Gastrocnemius medialis (tissue), 4 donors: ENCODE data around the gene SIGLEC8. TPM values are rescaled to one million over a fixed set of nuclear protein-coding genes. Genes with fewer than 3 reads are reported as not detected.

Experiments used
- ATAC-seq, 2 donors: fragments of 150-250 bp; one replicate each; pipeline ENCODE4 v1.9.1; 2016
- DNase-seq, 2 donors: peaks; one replicate each; pipeline ENCODE4 v3.0.0-alpha.2; 2019
- H3K27ac ChIP-seq, 4 donors: fragments of 200-600 bp; sonication (generic); 1 replicate in 1 of 4; 2 replicates in 3 of 4; pipeline ENCODE4 v1.5.1; 2016 to 2018; ENCODE audit warnings: mild to moderate bottlenecking in 2 of 4, moderate library complexity in 1 of 4
- H3K27me3 ChIP-seq, 3 donors: fragments of 200-600 bp; sonication (generic) in 2 of 3; 1 replicate in 1 of 3; 2 replicates in 2 of 3; pipeline versions ENCODE4 v1.5.1 to v1.6.0; 2016 to 2019; ENCODE audit warnings: mild to moderate bottlenecking in 1 of 3, moderate library complexity in 1 of 3
- H3K36me3 ChIP-seq, 2 donors: fragments of 200-600 bp; sonication (generic) in 1 of 2; one replicate each; pipeline ENCODE4 v1.5.1; 2017 to 2018
- H3K4me1 ChIP-seq, 2 donors: fragments of 200-600 bp; sonication (generic) in 1 of 2; one replicate each; pipeline ENCODE4 v1.5.1; 2016 to 2017; ENCODE audit warnings: mild to moderate bottlenecking in 2 of 2
- H3K4me3 ChIP-seq, 4 donors: fragments of 200-600 bp; sonication (generic) in 3 of 4; 1 replicate in 1 of 4; 2 replicates in 3 of 4; pipeline ENCODE4 v1.5.1; 2016 to 2019; ENCODE audit warnings: mild to moderate bottlenecking in 2 of 4
- H3K9me3 ChIP-seq, 3 donors: fragments of 200-600 bp; sonication (generic) in 2 of 3; 1 replicate in 1 of 3; 2 replicates in 2 of 3; pipeline ENCODE4 v1.5.1; 2016 to 2019
- POLR2A ChIP-seq, 2 donors: fragments of 450-650 bp; IDR thresholded peaks; one replicate each; pipeline ENCODE4 v1.6.1; 2017; ENCODE audit warnings: antibody characterized with exemption in 2 of 2, mild to moderate bottlenecking in 2 of 2, moderate library complexity in 2 of 2
- in situ Hi-C, 4 donors: fragments of 200-750 bp; cut with MboI; loops; one replicate each; pipeline versions ENCODE4 v1.15.0 to v1.8.0; 2017; ENCODE audit warnings: low sequenced_read_pairs in 4 of 4
- intact Hi-C: fragments of 100-400 bp; cut with DNase I; formaldehyde crosslinking; loops from one replicate; pipeline ENCODE4 v1.15.1; 2023; ENCODE audit warnings: low total_unique reads
- total RNA-seq, 4 donors: library from RNA; depleted of rRNA; stranded (reverse); fragments of >200 nt; gene quantifications; one replicate each; pipeline versions ENCODE4 v1.1.0 to v1.2.3, GENCODE V29; 2016
- TF ChIP-seq, protein P1 (sequence below), 5 experiments: fragments of 450-650 bp in 3 of 5; fragments of 200-600 bp in 2 of 5; sonication (generic) in 2 of 5; IDR thresholded peaks in 4 of 5; conservative IDR thresholded peaks in 1 of 5; 1 replicate in 4 of 5; 2 replicates in 1 of 5; pipeline ENCODE4 v1.5.1; 2016 to 2019; ENCODE audit warnings: antibody characterized with exemption in 5 of 5, mild to moderate bottlenecking in 3 of 5, moderate library complexity in 3 of 5

SIGLEC8 gene
- total RNA-seq, 4 donors from 2014 or later = 0.13 TPM; not detected in 3

DNA sequence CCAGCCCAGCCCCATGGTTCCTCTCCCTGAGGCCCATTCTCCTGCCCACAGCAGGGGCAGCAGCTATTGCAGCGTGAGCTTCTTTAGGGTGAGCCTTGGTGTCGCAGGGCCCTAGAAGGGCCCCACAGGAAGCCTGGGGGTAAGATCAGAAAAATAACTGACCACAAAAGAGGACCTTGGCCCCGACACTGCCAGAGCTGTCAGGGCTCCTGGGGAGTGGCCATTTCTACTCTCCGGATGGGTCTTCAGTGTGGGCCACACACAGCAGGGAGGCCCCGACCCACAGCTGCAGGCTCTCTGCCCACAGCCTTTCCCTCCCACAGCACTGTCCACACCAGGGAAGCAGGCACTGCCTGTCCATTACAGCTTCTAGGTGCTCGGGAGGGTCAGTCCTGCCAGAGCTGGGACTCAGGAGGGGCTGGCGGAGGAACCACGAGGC, 3.5 kb upstream of the SIGLEC8 start:
- ATAC-seq (no peak), DNase-seq (peak in 1 of 2 donors; percentile 20)
- TF ChIP-seq, protein P1, sequence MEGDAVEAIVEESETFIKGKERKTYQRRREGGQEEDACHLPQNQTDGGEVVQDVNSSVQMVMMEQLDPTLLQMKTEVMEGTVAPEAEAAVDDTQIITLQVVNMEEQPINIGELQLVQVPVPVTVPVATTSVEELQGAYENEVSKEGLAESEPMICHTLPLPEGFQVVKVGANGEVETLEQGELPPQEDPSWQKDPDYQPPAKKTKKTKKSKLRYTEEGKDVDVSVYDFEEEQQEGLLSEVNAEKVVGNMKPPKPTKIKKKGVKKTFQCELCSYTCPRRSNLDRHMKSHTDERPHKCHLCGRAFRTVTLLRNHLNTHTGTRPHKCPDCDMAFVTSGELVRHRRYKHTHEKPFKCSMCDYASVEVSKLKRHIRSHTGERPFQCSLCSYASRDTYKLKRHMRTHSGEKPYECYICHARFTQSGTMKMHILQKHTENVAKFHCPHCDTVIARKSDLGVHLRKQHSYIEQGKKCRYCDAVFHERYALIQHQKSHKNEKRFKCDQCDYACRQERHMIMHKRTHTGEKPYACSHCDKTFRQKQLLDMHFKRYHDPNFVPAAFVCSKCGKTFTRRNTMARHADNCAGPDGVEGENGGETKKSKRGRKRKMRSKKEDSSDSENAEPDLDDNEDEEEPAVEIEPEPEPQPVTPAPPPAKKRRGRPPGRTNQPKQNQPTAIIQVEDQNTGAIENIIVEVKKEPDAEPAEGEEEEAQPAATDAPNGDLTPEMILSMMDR (IDR thresholded peaks at IDR 0.05 in 4 of 5, conservative IDR thresholded peaks at IDR 0.05 in 1 of 5) = no peak
- no peak for TF ChIP-seq POLR2A (IDR thresholded peaks at IDR 0.05)
- H3K4me1 ChIP-seq = no peaks in the 10 kb centered on the region
- intact Hi-C loops (no loop called here), in situ Hi-C loops (loop anchor here in 2 of 4 donors (25.0 kb wide), 1 partner anchor 201 kb away; no protein-coding TSS in a partner anchor)
- no peaks in the 10 kb centered on the region for H3K36me3 ChIP-seq
- H3K4me3 ChIP-seq = no peak overlapping the region
- no peaks in the 10 kb centered on the region for H3K9me3 ChIP-seq
- no peak overlapping the region for H3K27ac ChIP-seq
- H3K27me3 ChIP-seq = peaks cover 4 to 5% (median 4%) of the 10 kb centered on the region in 3 donors

DNA sequence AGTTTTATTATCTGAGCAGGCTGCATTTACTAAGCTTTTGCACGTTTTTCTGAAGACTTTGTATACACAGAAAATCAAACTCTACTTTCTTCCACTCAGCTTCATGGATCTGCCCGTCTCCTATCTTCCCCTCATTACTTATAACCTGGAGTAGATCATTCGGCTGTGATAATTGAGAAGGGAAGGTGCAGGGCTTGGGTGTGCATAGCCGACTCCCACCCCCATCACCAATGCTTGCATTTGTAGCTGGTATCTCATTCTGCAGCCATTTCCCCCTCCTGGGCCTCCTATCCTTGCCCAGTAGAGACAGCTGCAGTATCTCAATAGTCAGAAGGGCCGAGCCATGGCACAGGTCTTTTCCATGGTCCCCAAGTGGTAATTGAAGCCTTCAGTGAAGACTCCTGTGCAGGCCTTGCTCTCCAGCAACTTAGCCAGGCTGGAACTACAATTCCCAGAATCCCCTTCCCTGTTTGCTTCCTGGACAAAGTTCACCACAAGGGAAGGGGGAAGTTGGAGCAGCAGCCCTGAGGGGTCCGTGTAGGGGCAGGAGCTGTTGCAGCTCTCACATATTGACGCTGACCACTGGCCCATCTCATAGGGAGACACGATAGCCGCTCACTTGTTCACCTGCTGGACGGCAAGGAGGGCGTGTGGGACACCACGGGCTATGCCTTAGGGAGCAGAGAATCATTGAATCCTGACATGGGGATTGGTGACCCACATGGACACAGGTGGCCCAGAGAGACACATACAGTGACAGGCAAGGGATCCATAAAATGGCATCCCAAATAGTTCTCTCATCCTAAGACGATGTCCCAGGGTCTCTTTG, 2.1 kb upstream of the SIGLEC8 start:
- Histone ChIP-seq H3K27ac (no peak overlapping the region), H3K4me1 (no peaks in the 10 kb centered on the region), H3K27me3 (peaks cover 4 to 5% (median 4%) of the 10 kb centered on the region in 3 donors), H3K4me3 (no peak overlapping the region), H3K9me3 (no peaks in the 10 kb centered on the region), H3K36me3 (no peaks in the 10 kb centered on the region)
- ATAC-seq = no peak
- TF ChIP-seq POLR2A (IDR thresholded peaks at IDR 0.05) = no peak
- TF ChIP-seq, protein P1 (IDR thresholded peaks at IDR 0.05 in 4 of 5, conservative IDR thresholded peaks at IDR 0.05 in 1 of 5) = no peak
- DNase-seq = no peak
- intact Hi-C loops = no loop called here
- in situ Hi-C loops = loop anchor here in 2 of 4 donors (25.0 kb wide), 1 partner anchor 202 kb away; no protein-coding TSS in a partner anchor

DNA sequence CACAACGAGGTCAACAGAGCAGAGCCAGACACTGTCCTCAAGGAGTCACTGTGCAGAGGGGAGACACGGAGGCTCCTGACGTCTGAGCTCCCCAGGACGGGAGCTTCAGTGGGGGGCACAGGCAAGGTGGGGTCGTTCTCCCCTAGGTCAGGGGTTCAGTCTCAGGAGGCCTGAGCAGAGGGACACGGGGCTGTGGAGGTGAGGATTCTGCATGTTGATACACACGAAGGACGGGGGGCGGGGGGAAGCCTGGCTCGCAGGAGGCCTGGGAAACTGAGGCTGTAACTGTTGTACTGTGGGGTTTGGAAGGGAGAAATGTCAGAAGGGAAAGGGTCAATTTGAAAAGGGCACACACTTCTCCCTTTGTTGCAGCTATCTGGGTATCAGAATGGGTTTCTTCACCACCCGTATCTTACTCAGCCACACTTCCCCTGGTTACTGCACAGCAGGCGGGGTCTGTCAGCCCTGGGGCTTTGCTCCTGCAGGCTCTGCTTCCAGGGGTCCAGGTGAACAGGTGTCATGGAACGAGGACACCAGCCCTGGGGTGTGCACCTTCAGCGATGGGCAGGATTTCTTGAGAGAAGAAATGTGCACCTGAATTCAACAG, 748 bp upstream of the SIGLEC8 start:
- ATAC-seq (no peak), DNase-seq (no peak)
- no peaks in the 10 kb centered on the region for H3K4me1 ChIP-seq
- intact Hi-C loops (no loop called here), in situ Hi-C loops (loop anchor here in 2 of 4 donors (25.0 kb wide), 1 partner anchor 203 kb away; no protein-coding TSS in a partner anchor)
- no peaks in the 10 kb centered on the region for H3K9me3 ChIP-seq
- H3K27me3 ChIP-seq = peaks cover 4 to 5% (median 4%) of the 10 kb centered on the region in 3 donors
- no peak overlapping the region for H3K4me3 ChIP-seq
- no peaks in the 10 kb centered on the region for H3K36me3 ChIP-seq
- TF ChIP-seq, protein P1 (IDR thresholded peaks at IDR 0.05 in 4 of 5, conservative IDR thresholded peaks at IDR 0.05 in 1 of 5) = no peak
- TF ChIP-seq POLR2A (IDR thresholded peaks at IDR 0.05) = no peak
- H3K27ac ChIP-seq = no peak overlapping the region

DNA sequence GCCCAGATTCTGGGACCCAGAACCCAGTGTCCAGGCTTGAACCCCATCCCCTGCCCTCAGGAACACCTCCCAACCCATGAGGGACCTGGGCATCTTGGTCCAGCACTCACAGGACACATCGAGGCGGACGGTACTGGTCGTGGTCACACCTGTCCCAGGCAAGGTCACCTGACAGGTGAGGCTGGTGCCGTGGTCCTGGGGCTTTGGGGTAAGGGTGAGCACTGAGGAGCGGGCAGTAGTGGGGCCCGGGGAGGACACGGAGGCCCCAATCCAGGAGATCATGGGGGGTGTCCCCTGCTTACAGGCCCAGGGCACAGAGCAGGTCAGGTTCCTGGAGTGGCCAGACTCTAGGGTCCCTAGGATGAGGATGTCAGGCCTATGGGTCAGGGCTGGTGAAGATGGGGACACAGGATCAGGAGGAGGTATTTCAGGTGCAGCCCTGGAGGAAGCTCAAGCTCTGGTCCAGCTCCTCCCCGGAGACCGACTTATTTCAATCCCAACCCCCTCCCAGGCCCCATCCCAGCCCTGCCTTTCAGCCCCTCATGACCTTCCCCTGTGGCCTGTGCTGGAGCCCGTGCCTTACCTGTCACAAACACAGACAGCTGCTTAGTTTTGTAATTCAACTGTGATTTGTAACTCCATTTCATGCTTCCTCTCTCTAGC, 772 bp downstream of the SIGLEC8 start:
- ATAC-seq (no peak), DNase-seq (no peak)
- Histone ChIP-seq H3K27me3 (peaks cover 0 to 4% (median 4%) of the 10 kb centered on the region in 3 donors), H3K9me3 (no peaks in the 10 kb centered on the region), H3K4me3 (no peak overlapping the region), H3K4me1 (no peaks in the 10 kb centered on the region), H3K27ac (no peak overlapping the region), H3K36me3 (no peaks in the 10 kb centered on the region)
- in situ Hi-C loops (loop anchor here in 2 of 4 donors (25.0 kb wide), 1 partner anchor 205 kb away; no protein-coding TSS in a partner anchor), intact Hi-C loops (no loop called here)
- TF ChIP-seq POLR2A (IDR thresholded peaks at IDR 0.05) = no peak
- TF ChIP-seq, protein P1 (IDR thresholded peaks at IDR 0.05 in 4 of 5, conservative IDR thresholded peaks at IDR 0.05 in 1 of 5) = no peak
